ENCODE measurements around the gene DNALI1.

- TF ChIP-seq CTCF (conservative IDR thresholded peaks at IDR 0.05; ENCODE audit: low read depth, low read length) (no peak), EZH2 (IDR thresholded peaks at IDR 0.05; ENCODE audit: borderline replicate concordance, low read depth, low read length, poor library complexity, severe bottlenecking) (no peak)
Observed at GRCh38 chr1:37588939-37589338, 32.2 kb downstream of the DNALI1 start.

Measured in A673 (cell line).